ENCODE data around the gene SMARCA2. TPM values are rescaled to one million over a fixed set of nuclear protein-coding genes. Genes with fewer than 3 reads are reported as not detected.

SMARCA2 gene
- total RNA-seq, 1 experiment from 2014 or later: 77.6 TPM

DNA sequence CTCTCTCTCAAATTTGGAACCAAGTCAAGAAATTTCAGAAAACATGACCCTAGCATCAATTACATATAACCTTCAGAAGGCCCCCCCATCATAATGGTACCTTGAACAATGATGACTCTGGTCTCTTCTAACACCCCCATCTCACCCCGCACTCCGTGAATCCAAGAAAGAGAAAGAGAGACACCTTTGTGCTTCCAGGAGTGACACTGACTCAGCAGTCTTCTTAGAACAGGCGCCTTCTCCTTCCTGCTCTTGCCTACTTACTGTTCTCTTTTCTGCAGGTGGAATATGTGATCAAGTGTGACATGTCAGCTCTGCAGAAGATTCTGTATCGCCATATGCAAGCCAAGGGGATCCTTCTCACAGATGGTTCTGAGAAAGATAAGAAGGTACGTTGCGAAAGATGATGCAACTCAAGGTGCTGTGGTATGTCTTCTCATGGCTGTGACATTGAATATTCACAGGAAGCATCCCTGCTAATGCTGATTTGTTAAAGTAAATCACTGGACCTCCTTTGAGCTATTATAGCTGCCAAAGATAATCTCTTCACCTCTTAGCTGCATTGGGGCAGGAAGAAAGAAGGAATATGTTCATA lies 81.3 kb downstream of the SMARCA2 start:
- Mint-ChIP-seq H3K27me3 (ENCODE audit: insufficient read depth, unreplicated experiment) (no peaks in the 10 kb centered on the region), H3K27ac (ENCODE audit: low read depth, unreplicated experiment) (no peak overlapping the region), H3K4me1 (ENCODE audit: insufficient read depth, unreplicated experiment) (no peaks in the 10 kb centered on the region), H3K36me3 (ENCODE audit: insufficient read depth, unreplicated experiment) (peaks cover 53% of the 10 kb centered on the region), H3K4me3 (ENCODE audit: unreplicated experiment) (no peak overlapping the region), H3K9me3 (ENCODE audit: unreplicated experiment) (no peaks in the 10 kb centered on the region)
- BruUV-seq (replicated peaks): no TSS peak
- POLR2A ChIA-PET: interaction anchor here (0.7 kb wide), 1 partner anchor 69 kb away, joined by 3 read pairs; no protein-coding TSS in a partner anchor
- CTCF ChIA-PET: interaction anchor here (0.9 to 1.9 kb wide), 4 partner anchors 8 to 25 kb away, joined by 4 to 8 read pairs (median 6); no protein-coding TSS in a partner anchor
- TF ChIP-seq, protein P1, sequence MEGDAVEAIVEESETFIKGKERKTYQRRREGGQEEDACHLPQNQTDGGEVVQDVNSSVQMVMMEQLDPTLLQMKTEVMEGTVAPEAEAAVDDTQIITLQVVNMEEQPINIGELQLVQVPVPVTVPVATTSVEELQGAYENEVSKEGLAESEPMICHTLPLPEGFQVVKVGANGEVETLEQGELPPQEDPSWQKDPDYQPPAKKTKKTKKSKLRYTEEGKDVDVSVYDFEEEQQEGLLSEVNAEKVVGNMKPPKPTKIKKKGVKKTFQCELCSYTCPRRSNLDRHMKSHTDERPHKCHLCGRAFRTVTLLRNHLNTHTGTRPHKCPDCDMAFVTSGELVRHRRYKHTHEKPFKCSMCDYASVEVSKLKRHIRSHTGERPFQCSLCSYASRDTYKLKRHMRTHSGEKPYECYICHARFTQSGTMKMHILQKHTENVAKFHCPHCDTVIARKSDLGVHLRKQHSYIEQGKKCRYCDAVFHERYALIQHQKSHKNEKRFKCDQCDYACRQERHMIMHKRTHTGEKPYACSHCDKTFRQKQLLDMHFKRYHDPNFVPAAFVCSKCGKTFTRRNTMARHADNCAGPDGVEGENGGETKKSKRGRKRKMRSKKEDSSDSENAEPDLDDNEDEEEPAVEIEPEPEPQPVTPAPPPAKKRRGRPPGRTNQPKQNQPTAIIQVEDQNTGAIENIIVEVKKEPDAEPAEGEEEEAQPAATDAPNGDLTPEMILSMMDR (IDR thresholded peaks at IDR 0.05; ENCODE audit: unreplicated experiment): no peak
- no peak for DNase-seq (ENCODE audit: unreplicated experiment)
- intact Hi-C loops (cut with micrococcal nuclease): no loop called here

- no peak overlapping the region for H3K4me3 Mint-ChIP-seq (ENCODE audit: unreplicated experiment)
- TF ChIP-seq, protein P1 (IDR thresholded peaks at IDR 0.05; ENCODE audit: unreplicated experiment): no peak
- intact Hi-C loops (cut with micrococcal nuclease): no loop called here
- no peak overlapping the region for H3K27ac Mint-ChIP-seq (ENCODE audit: low read depth, unreplicated experiment)
- H3K36me3 Mint-ChIP-seq (ENCODE audit: insufficient read depth, unreplicated experiment): peaks cover 58% of the 10 kb centered on the region
- ChIA-PET POLR2A (no interaction called here), CTCF (interaction anchor here (1.1 to 2.1 kb wide), 2 partner anchors 13 to 19 kb away, joined by 4 to 5 read pairs; no protein-coding TSS in a partner anchor)
- no peaks in the 10 kb centered on the region for H3K9me3 Mint-ChIP-seq (ENCODE audit: unreplicated experiment)
- BruUV-seq (replicated peaks): no TSS peak
- DNase-seq (ENCODE audit: unreplicated experiment): no peak
- no peaks in the 10 kb centered on the region for H3K27me3 Mint-ChIP-seq (ENCODE audit: insufficient read depth, unreplicated experiment)
- H3K4me1 Mint-ChIP-seq (ENCODE audit: insufficient read depth, unreplicated experiment): no peaks in the 10 kb centered on the region
Observed at GRCh38 chr9:2106666-2107065, 91.5 kb downstream of the SMARCA2 start.

GRCh38 chr9:2107906-2108451 lies 92.8 kb downstream of the SMARCA2 start:
- Mint-ChIP-seq H3K4me1 (ENCODE audit: insufficient read depth, unreplicated experiment) (no peaks in the 10 kb centered on the region), H3K36me3 (ENCODE audit: insufficient read depth, unreplicated experiment) (peaks cover 63% of the 10 kb centered on the region), H3K27ac (ENCODE audit: low read depth, unreplicated experiment) (no peak overlapping the region), H3K27me3 (ENCODE audit: insufficient read depth, unreplicated experiment) (no peaks in the 10 kb centered on the region), H3K9me3 (ENCODE audit: unreplicated experiment) (no peaks in the 10 kb centered on the region), H3K4me3 (ENCODE audit: unreplicated experiment) (no peak overlapping the region)
- no TSS peak for BruUV-seq (replicated peaks)
- ChIA-PET CTCF (interaction anchor here (1.1 kb wide), 1 partner anchor 21 kb away, joined by 3 read pairs; no protein-coding TSS in a partner anchor), POLR2A (interaction anchor here (0.6 kb wide), 1 partner anchor 90 kb away, joined by 3 read pairs; no protein-coding TSS in a partner anchor)
- TF ChIP-seq, protein P1 (IDR thresholded peaks at IDR 0.05; ENCODE audit: unreplicated experiment): no peak
- DNase-seq (ENCODE audit: unreplicated experiment): no peak
- intact Hi-C loops (cut with micrococcal nuclease): no loop called here

- DNase-seq (ENCODE audit: unreplicated experiment): no peak
- ChIA-PET POLR2A (interaction anchor here (1.0 kb wide), 1 partner anchor 14 kb away, joined by 3 read pairs; no protein-coding TSS in a partner anchor), CTCF (interaction anchor here (0.6 kb wide), 2 partner anchors 14 to 122 kb away, joined by 3 read pairs; no protein-coding TSS in a partner anchor)
- H3K36me3 Mint-ChIP-seq (ENCODE audit: insufficient read depth, unreplicated experiment): peaks cover 58% of the 10 kb centered on the region
- no peaks in the 10 kb centered on the region for H3K9me3 Mint-ChIP-seq (ENCODE audit: unreplicated experiment)
- no peaks in the 10 kb centered on the region for H3K27me3 Mint-ChIP-seq (ENCODE audit: insufficient read depth, unreplicated experiment)
- intact Hi-C loops (cut with micrococcal nuclease): no loop called here
- no TSS peak for BruUV-seq (replicated peaks)
- no peaks in the 10 kb centered on the region for H3K4me1 Mint-ChIP-seq (ENCODE audit: insufficient read depth, unreplicated experiment)
- H3K4me3 Mint-ChIP-seq (ENCODE audit: unreplicated experiment): no peak overlapping the region
- TF ChIP-seq, protein P1 (IDR thresholded peaks at IDR 0.05; ENCODE audit: unreplicated experiment): no peak
- H3K27ac Mint-ChIP-seq (ENCODE audit: low read depth, unreplicated experiment): peak overlapping the region; percentile 14
Observed at GRCh38 chr9:2109069-2109650, 94.0 kb downstream of the SMARCA2 start.

Measured in MCF 10A (cell line).